NOMO-1 treated with dmso at 0.1 percent for 144 hours (cell line): ENCODE data around the gene RHBG.
A peak's percentile ranks its signal among the peaks of the same experiment; 100 is the strongest.

Experiments used
- DNase-seq: peaks from one replicate; lab custom pipeline; 2025; ENCODE audit not compliant: unreplicated experiment; lab: John Stamatoyannopoulos, UW

Gene RHBG

GRCh38 chr1:156385534-156386031 lies 16.6 kb downstream of the RHBG start:
- peak; percentile 30 for DNase-seq

- DNase-seq = no peak
These were observed 17.3 kb downstream of the RHBG start for GRCh38 chr1:156386134-156386901.

- DNase-seq = no peak
These were observed 18.2 kb downstream of the RHBG start for GRCh38 chr1:156386949-156387869.

GRCh38 chr1:156387870-156388173 lies 18.8 kb downstream of the RHBG start:
- no peak for DNase-seq

GRCh38 chr1:156388174-156389137 lies 19.4 kb downstream of the RHBG start:
- no peak for DNase-seq

GRCh38 chr1:156389311-156389710 lies 20.3 kb downstream of the RHBG start:
- DNase-seq = no peak

GRCh38 chr1:156390469-156391365 lies 21.7 kb downstream of the RHBG start:
- DNase-seq = no peak

GRCh38 chr1:156391366-156391677 lies 22.3 kb downstream of the RHBG start:
- no peak for DNase-seq

- DNase-seq = no peak
These were observed 22.7 kb downstream of the RHBG start for GRCh38 chr1:156391701-156392100.

- DNase-seq = no peak
These were observed 23.4 kb downstream of the RHBG start for GRCh38 chr1:156392452-156392853.

- DNase-seq = no peak
These were observed 24.1 kb downstream of the RHBG start for GRCh38 chr1:156393095-156393494.

- no peak for DNase-seq
These were observed 25.1 kb downstream of the RHBG start for GRCh38 chr1:156394082-156394481.

- peak; percentile 4 for DNase-seq
These were observed 25.9 kb downstream of the RHBG start for GRCh38 chr1:156394835-156395461.

- no peak for DNase-seq
These were observed 30.5 kb downstream of the RHBG start for GRCh38 chr1:156399355-156400125.

- no peak for DNase-seq
These were observed 31.4 kb downstream of the RHBG start for GRCh38 chr1:156400191-156400935.

- DNase-seq = no peak
These were observed 32.1 kb downstream of the RHBG start for GRCh38 chr1:156401041-156401574.

GRCh38 chr1:156401681-156402081 lies 32.7 kb downstream of the RHBG start:
- DNase-seq = no peak
